ENCODE results near the gene CPE. TPM values are rescaled to one million over a fixed set of nuclear protein-coding genes. Genes with fewer than 3 reads are reported as not detected.

Gene CPE
- total and polyA plus RNA-seq, 4 donors = 3.0 to 5.6 (median 4.5) TPM

DNA sequence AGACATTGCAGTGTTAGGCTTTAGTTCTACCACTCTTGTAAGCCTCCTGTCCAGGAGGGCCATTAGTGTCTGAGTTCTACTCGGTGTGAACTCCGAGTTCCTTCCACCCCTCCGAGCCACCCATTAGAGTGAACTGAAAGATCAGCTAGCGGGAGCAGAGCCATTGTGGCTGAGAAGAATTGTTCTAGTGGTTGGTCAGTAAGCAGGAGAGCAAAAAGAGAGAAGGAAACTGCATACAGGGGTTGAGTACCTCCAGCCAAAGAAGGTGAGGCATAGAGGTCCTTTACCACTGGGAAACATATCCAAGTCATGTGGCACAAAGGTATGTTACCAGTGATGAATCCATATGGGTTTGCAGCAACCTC is 96.9 kb downstream of the CPE start:
- no peak overlapping the region for H3K27ac ChIP-seq (ENCODE audit: low read depth in 1 of 2, low read length in 2 of 2)
- no peaks in the 10 kb centered on the region for H3K36me3 ChIP-seq (ENCODE audit: control insufficient read depth in 4 of 4, insufficient read depth in 3 of 4, low read depth in 1 of 4, low read length in 3 of 4)
- no peaks in the 10 kb centered on the region for H3K9me3 ChIP-seq (ENCODE audit: control insufficient read depth in 4 of 4, low read length in 3 of 4)
- no peaks in the 10 kb centered on the region for H3K4me1 ChIP-seq (ENCODE audit: control insufficient read depth in 4 of 4, insufficient read depth in 4 of 4, low read length in 3 of 4)
- H3K27me3 ChIP-seq (ENCODE audit: control insufficient read depth in 4 of 4, insufficient read depth in 4 of 4, low read length in 3 of 4) = no peaks in the 10 kb centered on the region
- DNase-seq (ENCODE audit: low spot score) = no peak
- TF ChIP-seq, protein P1, sequence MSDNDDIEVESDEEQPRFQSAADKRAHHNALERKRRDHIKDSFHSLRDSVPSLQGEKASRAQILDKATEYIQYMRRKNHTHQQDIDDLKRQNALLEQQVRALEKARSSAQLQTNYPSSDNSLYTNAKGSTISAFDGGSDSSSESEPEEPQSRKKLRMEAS (IDR thresholded peaks at IDR 0.05) = no peak
- TF ChIP-seq RXRA (IDR thresholded peaks at IDR 0.05) = no peak
- no peak for TF ChIP-seq YY1 (IDR thresholded peaks at IDR 0.05)
- no peak for TF ChIP-seq HNF4G (IDR thresholded peaks at IDR 0.05)
- no peak for TF ChIP-seq TAF1 (conservative IDR thresholded peaks at IDR 0.05)
- TF ChIP-seq, protein P2, sequence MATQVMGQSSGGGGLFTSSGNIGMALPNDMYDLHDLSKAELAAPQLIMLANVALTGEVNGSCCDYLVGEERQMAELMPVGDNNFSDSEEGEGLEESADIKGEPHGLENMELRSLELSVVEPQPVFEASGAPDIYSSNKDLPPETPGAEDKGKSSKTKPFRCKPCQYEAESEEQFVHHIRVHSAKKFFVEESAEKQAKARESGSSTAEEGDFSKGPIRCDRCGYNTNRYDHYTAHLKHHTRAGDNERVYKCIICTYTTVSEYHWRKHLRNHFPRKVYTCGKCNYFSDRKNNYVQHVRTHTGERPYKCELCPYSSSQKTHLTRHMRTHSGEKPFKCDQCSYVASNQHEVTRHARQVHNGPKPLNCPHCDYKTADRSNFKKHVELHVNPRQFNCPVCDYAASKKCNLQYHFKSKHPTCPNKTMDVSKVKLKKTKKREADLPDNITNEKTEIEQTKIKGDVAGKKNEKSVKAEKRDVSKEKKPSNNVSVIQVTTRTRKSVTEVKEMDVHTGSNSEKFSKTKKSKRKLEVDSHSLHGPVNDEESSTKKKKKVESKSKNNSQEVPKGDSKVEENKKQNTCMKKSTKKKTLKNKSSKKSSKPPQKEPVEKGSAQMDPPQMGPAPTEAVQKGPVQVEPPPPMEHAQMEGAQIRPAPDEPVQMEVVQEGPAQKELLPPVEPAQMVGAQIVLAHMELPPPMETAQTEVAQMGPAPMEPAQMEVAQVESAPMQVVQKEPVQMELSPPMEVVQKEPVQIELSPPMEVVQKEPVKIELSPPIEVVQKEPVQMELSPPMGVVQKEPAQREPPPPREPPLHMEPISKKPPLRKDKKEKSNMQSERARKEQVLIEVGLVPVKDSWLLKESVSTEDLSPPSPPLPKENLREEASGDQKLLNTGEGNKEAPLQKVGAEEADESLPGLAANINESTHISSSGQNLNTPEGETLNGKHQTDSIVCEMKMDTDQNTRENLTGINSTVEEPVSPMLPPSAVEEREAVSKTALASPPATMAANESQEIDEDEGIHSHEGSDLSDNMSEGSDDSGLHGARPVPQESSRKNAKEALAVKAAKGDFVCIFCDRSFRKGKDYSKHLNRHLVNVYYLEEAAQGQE (IDR thresholded peaks at IDR 0.05) = no peak
- TF ChIP-seq, protein P3, sequence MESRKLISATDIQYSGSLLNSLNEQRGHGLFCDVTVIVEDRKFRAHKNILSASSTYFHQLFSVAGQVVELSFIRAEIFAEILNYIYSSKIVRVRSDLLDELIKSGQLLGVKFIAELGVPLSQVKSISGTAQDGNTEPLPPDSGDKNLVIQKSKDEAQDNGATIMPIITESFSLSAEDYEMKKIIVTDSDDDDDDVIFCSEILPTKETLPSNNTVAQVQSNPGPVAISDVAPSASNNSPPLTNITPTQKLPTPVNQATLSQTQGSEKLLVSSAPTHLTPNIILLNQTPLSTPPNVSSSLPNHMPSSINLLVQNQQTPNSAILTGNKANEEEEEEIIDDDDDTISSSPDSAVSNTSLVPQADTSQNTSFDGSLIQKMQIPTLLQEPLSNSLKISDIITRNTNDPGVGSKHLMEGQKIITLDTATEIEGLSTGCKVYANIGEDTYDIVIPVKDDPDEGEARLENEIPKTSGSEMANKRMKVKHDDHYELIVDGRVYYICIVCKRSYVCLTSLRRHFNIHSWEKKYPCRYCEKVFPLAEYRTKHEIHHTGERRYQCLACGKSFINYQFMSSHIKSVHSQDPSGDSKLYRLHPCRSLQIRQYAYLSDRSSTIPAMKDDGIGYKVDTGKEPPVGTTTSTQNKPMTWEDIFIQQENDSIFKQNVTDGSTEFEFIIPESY (IDR thresholded peaks at IDR 0.05) = no peak
- no peak for TF ChIP-seq FOXA1 (IDR thresholded peaks at IDR 0.05)
- no peak for TF ChIP-seq RAD21 (IDR thresholded peaks at IDR 0.05)
- TF ChIP-seq NR2F2 (IDR thresholded peaks at IDR 0.05) = no peak
- no peak for TF ChIP-seq GABPA (IDR thresholded peaks at IDR 0.05 in 1 of 2, conservative IDR thresholded peaks at IDR 0.05 in 1 of 2)
- TF ChIP-seq EGR1 (IDR thresholded peaks at IDR 0.05; ENCODE audit: low read depth in 2 of 2) = no peak
- H3K4me3 ChIP-seq (ENCODE audit: low read depth in 1 of 3, low read length in 3 of 3) = no peak overlapping the region
- H3K9ac ChIP-seq (ENCODE audit: low read depth in 1 of 2, low read length in 2 of 2) = no peak overlapping the region
- WGBS = 96% methylated on average over 4 of the region's 4 CpGs

GRCh38 chr4:165476214-165477098 is 97.6 kb downstream of the CPE start:
- no peak for DNase-seq (ENCODE audit: low spot score)
- Histone ChIP-seq H3K36me3 (ENCODE audit: control insufficient read depth in 4 of 4, insufficient read depth in 3 of 4, low read depth in 1 of 4, low read length in 3 of 4) (no peaks in the 10 kb centered on the region), H3K4me3 (ENCODE audit: low read depth in 1 of 3, low read length in 3 of 3) (no peak overlapping the region), H3K4me1 (ENCODE audit: control insufficient read depth in 4 of 4, insufficient read depth in 4 of 4, low read length in 3 of 4) (no peaks in the 10 kb centered on the region), H3K9ac (ENCODE audit: low read depth in 1 of 2, low read length in 2 of 2) (no peak overlapping the region), H3K9me3 (ENCODE audit: control insufficient read depth in 4 of 4, low read length in 3 of 4) (no peaks in the 10 kb centered on the region), H3K27me3 (ENCODE audit: control insufficient read depth in 4 of 4, insufficient read depth in 4 of 4, low read length in 3 of 4) (no peaks in the 10 kb centered on the region), H3K27ac (ENCODE audit: low read depth in 1 of 2, low read length in 2 of 2) (no peak overlapping the region)
- 94% methylated on average over 14 of the region's 14 CpGs for WGBS
- TF ChIP-seq HNF4G (IDR thresholded peaks at IDR 0.05) = no peak
- no peak for TF ChIP-seq RXRA (IDR thresholded peaks at IDR 0.05)
- TF ChIP-seq, protein P1 (IDR thresholded peaks at IDR 0.05) = no peak
- TF ChIP-seq FOXA2 (IDR thresholded peaks at IDR 0.05) = no peak
- no peak for TF ChIP-seq SP1 (IDR thresholded peaks at IDR 0.05)
- TF ChIP-seq JUND (IDR thresholded peaks at IDR 0.05) = no peak
- TF ChIP-seq, protein P2 (IDR thresholded peaks at IDR 0.05) = no peak
- no peak for TF ChIP-seq GABPA (IDR thresholded peaks at IDR 0.05 in 1 of 2, conservative IDR thresholded peaks at IDR 0.05 in 1 of 2)
- no peak for TF ChIP-seq ATF3 (IDR thresholded peaks at IDR 0.05)
- no peak for TF ChIP-seq RAD21 (IDR thresholded peaks at IDR 0.05)
- TF ChIP-seq YY1 (IDR thresholded peaks at IDR 0.05) = no peak
- no peak for TF ChIP-seq EGR1 (IDR thresholded peaks at IDR 0.05; ENCODE audit: low read depth in 2 of 2)
